ENCODE measurements around the gene NPFF. TPM values are rescaled to one million over a fixed set of nuclear protein-coding genes. Genes with fewer than 3 reads are reported as not detected.
A peak's percentile ranks its signal among the peaks of the same experiment; 100 is the strongest.
"Not testable (repeated sequence)": the region's sequence is repeated elsewhere in the genome, so short reads cannot be mapped to it uniquely, and the experiment has no call there.

Gene NPFF, protein sequence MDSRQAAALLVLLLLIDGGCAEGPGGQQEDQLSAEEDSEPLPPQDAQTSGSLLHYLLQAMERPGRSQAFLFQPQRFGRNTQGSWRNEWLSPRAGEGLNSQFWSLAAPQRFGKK
- total RNA-seq (2014; rRNA removed; shearing (Covaris generic)) (not detected in 2 replicates), polyA plus RNA-seq (2016; fragmentation: Nextera tagmentation; extraction: Ambion mirVana) (not detected in 2 replicates)

DNA sequence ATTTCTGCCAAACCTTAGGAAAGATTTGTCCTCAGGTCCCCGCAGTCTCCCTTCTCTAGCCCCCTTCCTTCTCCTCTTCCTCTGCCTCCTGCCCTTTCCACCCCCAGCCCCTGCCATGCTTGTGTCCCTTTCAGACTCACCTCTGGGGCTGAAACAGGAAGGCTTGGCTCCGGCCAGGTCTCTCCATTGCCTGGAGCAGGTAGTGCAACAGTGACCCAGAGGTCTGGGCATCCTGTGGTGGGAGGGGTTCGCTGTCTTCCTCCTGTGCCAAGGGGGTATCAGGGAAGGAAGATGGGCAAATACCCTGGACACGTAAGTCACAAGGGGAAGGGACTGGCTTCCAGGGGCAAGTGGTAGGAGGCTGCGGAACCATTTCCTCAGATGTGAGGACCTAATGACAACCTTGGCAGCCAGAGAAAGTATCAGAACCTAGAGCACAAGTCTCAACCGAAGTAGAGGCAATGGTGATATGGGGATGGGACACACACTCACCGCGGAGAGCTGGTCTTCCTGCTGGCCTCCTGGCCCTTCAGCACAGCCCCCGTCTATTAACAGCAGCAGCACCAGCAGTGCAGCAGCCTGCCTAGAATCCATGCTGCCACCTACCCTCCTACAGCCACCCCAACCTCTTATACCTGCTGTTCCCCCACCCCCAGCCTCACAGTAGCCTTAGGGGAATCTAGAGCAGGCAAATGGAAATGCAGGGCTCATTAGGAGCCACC, at the start of gene NPFF:
Gene NPFF (minus strand): TSS at position 604 of the 722 bp plus-strand sequence. CDS start 10 bp downstream, at position 594.
- WGBS, 2 experiments (ENCODE audit: low coverage in 1 of 2, low lambda C conversion rate in 2 of 2, missing lambda C conversion rate in 2 of 2): 85 to 86% methylated on average over 9 of the region's 9 CpGs
- Histone ChIP-seq H3K4me2 (ENCODE audit: unreplicated experiment) (peak within 1 kb of the TSS; percentile 7), H3K9me2 (ENCODE audit: insufficient read depth) (no peaks in the 10 kb centered on the region), H4K20me1 (ENCODE audit: insufficient read depth) (no peaks in the 10 kb centered on the region), H3K27ac (peak within 1 kb of the TSS; percentile 80), H3K4me1 (ENCODE audit: insufficient read depth) (peaks cover 26% of the 10 kb centered on the region), H3K9ac (peak within 1 kb of the TSS; percentile 74), H3K36me3 (ENCODE audit: low read depth) (peaks cover 5% of the 10 kb centered on the region; the same call in 1 of the 2 replicates), H3K27me3 (replicated peaks; ENCODE audit: insufficient read depth) (no peaks in the 10 kb centered on the region), H3K79me2 (ENCODE audit: insufficient read depth) (peaks cover 15% of the 10 kb centered on the region), H3F3A (ENCODE audit: insufficient read depth) (peaks cover 35% of the 10 kb centered on the region), H2AFZ (no peak within 1 kb of the TSS), H3K9me3 (ENCODE audit: low read depth) (no peaks in the 10 kb centered on the region), H3K4me3 (no peak within 1 kb of the TSS)
- TF ChIP-seq EZH2 (IDR thresholded peaks at IDR 0.05; ENCODE audit: insufficient read depth, poor library complexity, severe bottlenecking) (no peak), EZH2phosphoT487 (IDR thresholded peaks at IDR 0.05; ENCODE audit: insufficient read depth, low read depth) (no peak)
- in situ Hi-C loops (cut with MboI): no loop called here
- DNase-seq: no peak

DNA sequence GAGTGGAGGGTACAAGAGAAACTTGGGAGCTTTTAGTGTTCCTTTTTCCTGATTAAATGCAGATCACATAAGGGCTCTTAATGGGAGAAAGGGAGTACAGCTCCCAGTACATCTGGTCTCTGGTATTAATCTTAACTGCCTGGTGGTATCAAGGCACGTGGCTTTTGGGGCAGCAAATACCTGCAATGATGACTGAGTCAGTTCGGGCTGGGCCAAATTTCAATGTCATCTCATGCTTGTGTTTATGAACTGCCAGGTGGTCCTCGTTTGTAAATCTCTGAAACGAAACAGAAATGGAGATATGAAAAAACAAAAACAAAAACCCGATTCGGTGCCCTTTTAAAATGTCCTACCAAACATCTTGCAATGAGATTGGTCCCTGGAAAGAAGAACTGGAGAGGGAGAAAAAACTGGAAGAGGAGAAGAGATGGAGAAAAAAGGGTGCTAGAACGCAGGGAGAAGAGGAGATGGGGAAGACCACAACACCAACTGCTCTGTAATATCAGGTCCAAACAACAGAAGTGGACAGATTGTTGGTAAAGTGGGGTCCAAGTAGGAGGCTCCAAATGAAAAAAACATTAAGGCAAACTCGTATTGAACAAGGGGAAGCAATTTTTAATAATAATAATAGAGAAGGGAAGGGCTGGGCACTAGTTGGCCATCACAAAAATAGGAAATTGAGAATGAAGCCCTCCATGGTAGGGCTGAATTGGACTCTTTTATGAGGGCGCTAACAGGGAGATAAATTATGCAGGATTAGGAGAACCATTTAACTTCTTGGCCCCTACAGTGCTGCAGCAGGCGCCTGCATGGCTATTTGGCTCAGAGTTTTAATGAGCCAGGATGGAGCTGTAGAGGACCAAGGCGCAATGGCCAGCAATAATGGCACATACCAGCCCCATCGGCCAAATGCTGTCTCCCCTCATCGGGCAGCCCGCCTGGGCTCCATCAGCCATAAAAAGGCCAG, 45.4 kb upstream of the NPFF start:
- 78 to 81% methylated on average over 14 of the region's 14 CpGs for WGBS, 2 experiments (ENCODE audit: low coverage in 1 of 2, low lambda C conversion rate in 2 of 2, missing lambda C conversion rate in 2 of 2)

DNA sequence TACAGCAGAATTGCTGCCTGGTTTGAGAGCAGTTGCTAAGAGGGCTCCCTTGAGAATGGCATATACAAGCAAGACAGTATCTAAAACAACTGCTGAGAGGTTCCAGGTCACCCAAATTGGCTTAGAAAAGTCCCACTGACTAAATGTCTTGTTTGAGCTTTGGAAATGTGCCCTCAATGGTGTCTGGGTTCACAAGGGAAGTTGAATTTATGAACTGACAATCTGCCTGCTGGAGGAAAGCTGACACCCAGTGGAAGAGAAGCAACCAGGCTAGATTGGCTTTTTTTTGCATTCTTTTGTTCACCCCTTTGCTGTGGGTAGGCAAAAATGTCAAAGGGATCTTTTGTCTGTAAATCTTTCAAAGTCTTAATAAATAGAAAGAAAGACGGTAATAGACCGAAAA, 44.6 kb upstream of the NPFF start:
- H3K27me3 ChIP-seq (replicated peaks; ENCODE audit: insufficient read depth): no peaks in the 10 kb centered on the region
- in situ Hi-C loops (cut with MboI): no loop called here
- no peak for DNase-seq
- no peaks in the 10 kb centered on the region for H3K9me3 ChIP-seq (ENCODE audit: low read depth)
- H3K36me3 ChIP-seq (ENCODE audit: low read depth): peaks cover 12% of the 10 kb centered on the region; the same call in 1 of the 2 replicates
- no peaks in the 10 kb centered on the region for H4K20me1 ChIP-seq (ENCODE audit: insufficient read depth)
- H3K79me2 ChIP-seq (ENCODE audit: insufficient read depth): 0 out of 2 replicates have a peak, but pooled peaks cover 8% of the 10 kb centered on the region
- no peak overlapping the region for H3K4me2 ChIP-seq (ENCODE audit: unreplicated experiment)
- 98 to 100% methylated on average over 2 of the region's 2 CpGs for WGBS, 2 experiments (ENCODE audit: low coverage in 1 of 2, low lambda C conversion rate in 2 of 2, missing lambda C conversion rate in 2 of 2)
- no peak overlapping the region for H3K4me3 ChIP-seq
- H2AFZ ChIP-seq: no peak overlapping the region
- no peak overlapping the region for H3K9ac ChIP-seq
- H3F3A ChIP-seq (ENCODE audit: insufficient read depth): no peaks in the 10 kb centered on the region
- H3K9me2 ChIP-seq (ENCODE audit: insufficient read depth): no peaks in the 10 kb centered on the region
- TF ChIP-seq EZH2 (IDR thresholded peaks at IDR 0.05; ENCODE audit: insufficient read depth, poor library complexity, severe bottlenecking) (no peak), EZH2phosphoT487 (IDR thresholded peaks at IDR 0.05; ENCODE audit: insufficient read depth, low read depth) (no peak)
- H3K4me1 ChIP-seq (ENCODE audit: insufficient read depth): no peaks in the 10 kb centered on the region
- H3K27ac ChIP-seq: no peak overlapping the region

More for the DNA sequence above, 45.4 kb upstream of the NPFF start:
- no peak overlapping the region for H2AFZ ChIP-seq
- no peaks in the 10 kb centered on the region for H3K27me3 ChIP-seq (replicated peaks; ENCODE audit: insufficient read depth)
- no peak for TF ChIP-seq EZH2 (IDR thresholded peaks at IDR 0.05; ENCODE audit: insufficient read depth, poor library complexity, severe bottlenecking)
- TF ChIP-seq EZH2phosphoT487 (IDR thresholded peaks at IDR 0.05; ENCODE audit: insufficient read depth, low read depth): no peak
- no peaks in the 10 kb centered on the region for H3K9me2 ChIP-seq (ENCODE audit: insufficient read depth)
- no peak overlapping the region for H3K27ac ChIP-seq
- H3K9ac ChIP-seq: no peak overlapping the region
- DNase-seq: no peak
- no peaks in the 10 kb centered on the region for H3K4me1 ChIP-seq (ENCODE audit: insufficient read depth)
- peaks cover 12% of the 10 kb centered on the region; the same call in 1 of the 2 replicates for H3K36me3 ChIP-seq (ENCODE audit: low read depth)
- no peak overlapping the region for H3K4me3 ChIP-seq
- H3K4me2 ChIP-seq (ENCODE audit: unreplicated experiment): no peak overlapping the region
- no peaks in the 10 kb centered on the region for H4K20me1 ChIP-seq (ENCODE audit: insufficient read depth)
- H3K9me3 ChIP-seq (ENCODE audit: low read depth): no peaks in the 10 kb centered on the region
- 0 out of 2 replicates have a peak, but pooled peaks cover 14% of the 10 kb centered on the region for H3K79me2 ChIP-seq (ENCODE audit: insufficient read depth)
- no peaks in the 10 kb centered on the region for H3F3A ChIP-seq (ENCODE audit: insufficient read depth)
- in situ Hi-C loops (cut with MboI): no loop called here

DNA sequence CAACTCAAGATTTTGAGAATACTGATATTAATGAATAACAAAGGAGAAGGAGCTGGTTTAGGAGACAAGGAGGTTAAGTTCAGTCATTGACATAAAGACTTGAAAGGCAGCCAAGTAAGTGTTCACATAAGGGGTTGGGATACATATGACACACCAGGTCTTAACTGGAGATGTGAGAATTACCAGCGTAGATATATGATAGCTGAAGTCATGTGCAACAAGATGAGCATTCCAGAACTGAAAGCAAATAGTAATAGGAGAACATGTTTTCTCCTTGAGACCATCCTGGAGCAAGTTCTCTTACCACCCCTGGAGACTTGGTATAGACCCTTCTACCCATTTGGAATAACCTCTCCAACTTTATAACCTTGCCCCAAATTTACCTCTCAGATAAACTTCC, 43.3 kb upstream of the NPFF start:
- H3K4me1 ChIP-seq (ENCODE audit: insufficient read depth): no peaks in the 10 kb centered on the region
- no peaks in the 10 kb centered on the region for H3K27me3 ChIP-seq (replicated peaks; ENCODE audit: insufficient read depth)
- TF ChIP-seq EZH2phosphoT487 (IDR thresholded peaks at IDR 0.05; ENCODE audit: insufficient read depth, low read depth) (no peak), EZH2 (IDR thresholded peaks at IDR 0.05; ENCODE audit: insufficient read depth, poor library complexity, severe bottlenecking) (no peak)
- H3K36me3 ChIP-seq (ENCODE audit: low read depth): peaks cover 12% of the 10 kb centered on the region; the same call in 1 of the 2 replicates
- in situ Hi-C loops (cut with MboI): no loop called here
- no peaks in the 10 kb centered on the region for H3K9me3 ChIP-seq (ENCODE audit: low read depth)
- H3K4me2 ChIP-seq (ENCODE audit: unreplicated experiment): no peak overlapping the region
- H3K27ac ChIP-seq: no peak overlapping the region
- WGBS, 2 experiments (ENCODE audit: low coverage in 1 of 2, low lambda C conversion rate in 2 of 2, missing lambda C conversion rate in 2 of 2): 93% methylated on average over 1 of the region's 1 CpG
- H3K9me2 ChIP-seq (ENCODE audit: insufficient read depth): no peaks in the 10 kb centered on the region
- H3K79me2 ChIP-seq (ENCODE audit: insufficient read depth): 0 out of 2 replicates have a peak, but pooled peaks cover 5% of the 10 kb centered on the region
- H4K20me1 ChIP-seq (ENCODE audit: insufficient read depth): no peaks in the 10 kb centered on the region
- H3K4me3 ChIP-seq: no peak overlapping the region
- H3F3A ChIP-seq (ENCODE audit: insufficient read depth): no peaks in the 10 kb centered on the region
- peak; percentile 29 for DNase-seq
- no peak overlapping the region for H2AFZ ChIP-seq
- H3K9ac ChIP-seq: no peak overlapping the region

DNA sequence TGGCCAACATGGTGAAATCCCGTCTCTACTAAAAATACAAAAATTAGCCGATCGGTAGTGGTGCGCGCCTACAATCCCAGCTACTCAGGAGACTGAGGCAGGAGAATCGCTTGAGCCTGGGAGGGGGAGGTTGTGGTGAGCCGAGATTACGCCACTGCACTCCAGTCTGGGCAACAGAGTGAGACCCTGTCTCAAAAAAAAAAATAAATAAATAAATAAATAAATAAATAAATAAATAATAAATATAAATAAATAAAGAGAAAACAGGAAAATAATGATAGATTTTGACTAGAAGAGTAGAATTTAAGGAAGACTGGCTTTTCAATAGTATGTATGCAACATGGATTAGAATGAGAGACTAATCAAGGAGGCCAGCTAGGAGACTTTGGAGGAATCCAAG, 42.8 kb upstream of the NPFF start:
- H3K9me3 ChIP-seq (ENCODE audit: low read depth); DNase-seq; H3K4me1 ChIP-seq (ENCODE audit: insufficient read depth); H4K20me1 ChIP-seq (ENCODE audit: insufficient read depth); in situ Hi-C loops (cut with MboI); H3K27me3 ChIP-seq (replicated peaks; ENCODE audit: insufficient read depth); H3K9me2 ChIP-seq (ENCODE audit: insufficient read depth); H3K4me2 ChIP-seq (ENCODE audit: unreplicated experiment); H3K27ac ChIP-seq; H3F3A ChIP-seq (ENCODE audit: insufficient read depth); H3K4me3 ChIP-seq; H2AFZ ChIP-seq; H3K79me2 ChIP-seq (ENCODE audit: insufficient read depth); H3K9ac ChIP-seq: not testable (repeated sequence)
- 96 to 99% methylated on average over 8 of the region's 8 CpGs for WGBS, 2 experiments (ENCODE audit: low coverage in 1 of 2, low lambda C conversion rate in 2 of 2, missing lambda C conversion rate in 2 of 2)
- H3K36me3 ChIP-seq (ENCODE audit: low read depth): peaks cover 12% of the 10 kb centered on the region; the same call in 1 of the 2 replicates

DNA sequence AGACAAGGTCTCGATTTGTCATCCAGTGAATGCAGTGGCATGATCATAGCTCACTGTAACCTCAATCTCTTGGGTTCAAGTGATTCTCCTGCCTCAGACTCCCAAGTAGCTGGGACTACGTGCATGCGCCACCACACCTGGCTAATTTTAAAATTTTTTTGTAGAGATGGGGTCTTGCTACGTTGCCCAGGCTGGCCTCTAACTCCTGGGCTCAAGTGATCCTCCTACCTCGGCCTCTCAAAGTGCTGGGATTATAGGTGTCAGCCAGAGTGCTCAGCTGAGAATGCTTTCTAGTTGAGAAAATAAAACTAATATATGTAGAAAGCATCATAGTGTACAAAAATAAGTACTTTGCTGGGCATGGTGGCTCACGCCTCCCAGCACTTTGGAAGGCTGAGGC, 41.1 kb upstream of the NPFF start:
- H3K4me2 ChIP-seq (ENCODE audit: unreplicated experiment); H3K79me2 ChIP-seq (ENCODE audit: insufficient read depth); H3K27me3 ChIP-seq (replicated peaks; ENCODE audit: insufficient read depth); H3F3A ChIP-seq (ENCODE audit: insufficient read depth); H3K9ac ChIP-seq; H3K27ac ChIP-seq; DNase-seq; H3K4me1 ChIP-seq (ENCODE audit: insufficient read depth); H2AFZ ChIP-seq; H3K4me3 ChIP-seq; H3K9me3 ChIP-seq (ENCODE audit: low read depth); H4K20me1 ChIP-seq (ENCODE audit: insufficient read depth); H3K9me2 ChIP-seq (ENCODE audit: insufficient read depth): not testable (repeated sequence)
- in situ Hi-C loops (cut with MboI): loop anchor here (10.0 kb wide), 1 partner anchor 196 kb away; no protein-coding TSS in a partner anchor
- 95 to 97% methylated on average over 6 of the region's 6 CpGs for WGBS, 2 experiments (ENCODE audit: low coverage in 1 of 2, low lambda C conversion rate in 2 of 2, missing lambda C conversion rate in 2 of 2)
- H3K36me3 ChIP-seq (ENCODE audit: low read depth): peaks cover 12% of the 10 kb centered on the region; the same call in 1 of the 2 replicates

Data from GM23248 (cell line).